ENCODE data around the gene CHP1. TPM values are rescaled to one million over a fixed set of nuclear protein-coding genes. Genes with fewer than 3 reads are reported as not detected.
"Not testable (repeated sequence)": the region's sequence is repeated elsewhere in the genome, so short reads cannot be mapped to it uniquely, and the experiment has no call there.

The CHP1 gene
- total RNA-seq, 1 experiment from 2014 or later, result 22.5 TPM

- DNase-seq (ENCODE audit: low read depth), result no peak
Measured at GRCh38 chr15:41292521-41292920, 61.5 kb downstream of the CHP1 start.

- not testable (repeated sequence) for DNase-seq (ENCODE audit: low read depth)
Measured at GRCh38 chr15:41301139-41301538, 70.1 kb downstream of the CHP1 start.

- no peak for DNase-seq (ENCODE audit: low read depth)
Measured at GRCh38 chr15:41301587-41301986, 70.5 kb downstream of the CHP1 start.

GRCh38 chr15:41304149-41304770 lies 73.2 kb downstream of the CHP1 start:
- DNase-seq (ENCODE audit: low read depth), result no peak

GRCh38 chr15:41307679-41308078 lies 76.6 kb downstream of the CHP1 start:
- DNase-seq (ENCODE audit: low read depth), result no peak

- DNase-seq (ENCODE audit: low read depth), result no peak
Measured at GRCh38 chr15:41309226-41309905, 78.3 kb downstream of the CHP1 start.

GRCh38 chr15:41320805-41321330 lies 89.8 kb downstream of the CHP1 start:
- DNase-seq (ENCODE audit: low read depth), result not testable (repeated sequence)

GRCh38 chr15:41323611-41324010 lies 92.5 kb downstream of the CHP1 start:
- DNase-seq (ENCODE audit: low read depth), result no peak

- no peak for DNase-seq (ENCODE audit: low read depth)
Measured at GRCh38 chr15:41331281-41331680, 100.2 kb downstream of the CHP1 start.

Other genes with a start within 250 kb of the CHP1 start
- gene INO80, start 115.0 kb upstream of the CHP1 start, total RNA-seq (2014; rRNA removed; shearing (Covaris generic)), result 19.4 and 20.7 TPM in 2 replicates
- gene EXD1, start 511 bp upstream of the CHP1 start, total RNA-seq (2014; rRNA removed; shearing (Covaris generic)), result not detected in 2 replicates
- 49.5 and 67.7 TPM in 2 replicates for gene OIP5, start 101.3 kb downstream of the CHP1 start, total RNA-seq (2014; rRNA removed; shearing (Covaris generic))
- gene NUSAP1, start 101.6 kb downstream of the CHP1 start, total RNA-seq (2014; rRNA removed; shearing (Covaris generic)), result 180 and 204 TPM in 2 replicates
- 40.7 and 42.4 TPM in 2 replicates for gene NDUFAF1, start 171.2 kb downstream of the CHP1 start, total RNA-seq (2014; rRNA removed; shearing (Covaris generic))
- gene RTF1, start 185.8 kb downstream of the CHP1 start, total RNA-seq (2014; rRNA removed; shearing (Covaris generic)), result 16.0 and 17.6 TPM in 2 replicates